GM19193 (cell line): ENCODE data around the gene STRA6.

Source experiments
- POLR2A ChIP-seq: IDR thresholded peaks from 4 replicates; pipeline ENCODE4 v1.6.1; 2011; ENCODE audit not compliant: insufficient read depth, insufficient read length; ENCODE audit errors: extremely low read depth

The STRA6 gene

GRCh38 chr15:74179983-74180880 is 22.4 kb downstream of the STRA6 start:
- TF ChIP-seq POLR2A, result no peak

GRCh38 chr15:74179101-74179841 is 23.3 kb downstream of the STRA6 start:
- no peak for TF ChIP-seq POLR2A

GRCh38 chr15:74178326-74179100 is 24.1 kb downstream of the STRA6 start:
- no peak for TF ChIP-seq POLR2A

GRCh38 chr15:74176262-74177214 is 26.0 kb downstream of the STRA6 start:
- TF ChIP-seq POLR2A, result no peak

- TF ChIP-seq POLR2A, result no peak
These were observed 27.1 kb downstream of the STRA6 start for GRCh38 chr15:74175271-74176191.

GRCh38 chr15:74174958-74175253 is 27.7 kb downstream of the STRA6 start:
- no peak for TF ChIP-seq POLR2A

- TF ChIP-seq POLR2A, result no peak
These were observed 28.2 kb downstream of the STRA6 start for GRCh38 chr15:74174219-74174957.

- TF ChIP-seq POLR2A, result no peak
These were observed 29.0 kb downstream of the STRA6 start, which contains the start of gene ISLR for GRCh38 chr15:74173380-74174218. Gene ISLR (plus strand): TSS chr15:74173710. CDS start chr15:74174859, 1,149 bp downstream.

GRCh38 chr15:74172701-74173379 is 29.7 kb downstream of the STRA6 start:
- TF ChIP-seq POLR2A, result no peak

GRCh38 chr15:74171965-74172541 is 30.5 kb downstream of the STRA6 start:
- TF ChIP-seq POLR2A, result no peak
